SK-N-SH treated with all-trans-retinoic acid at 6 μM for 48 hours (cell line): ENCODE measurements around the gene C3.

ENCODE experiments used
- ATAC-seq: fragments of 200-7000 bp; cut with Tn5 transposase; 3 replicates; pipeline ENCODE4 v1.9.1; 2020; ENCODE audit warnings: mild to moderate bottlenecking, moderate library complexity
- ARNTL ChIP-seq: fragments of 450-650 bp; formaldehyde crosslinking; IDR thresholded peaks from 2 replicates; pipeline ENCODE4 v1.5.0; 2020; ENCODE audit warnings: low read depth, mild to moderate bottlenecking, moderate library complexity, borderline replicate concordance
- BACH2 ChIP-seq: fragments of 250-450 bp; sonication (Bioruptor Pico); IDR thresholded peaks from 2 replicates; pipeline ENCODE4 v1.9.0; 2021; ENCODE audit warnings: mild to moderate bottlenecking, borderline replicate concordance
- ESRRG ChIP-seq: fragments of 250-450 bp; sonication (Bioruptor Pico); IDR thresholded peaks from 2 replicates; pipeline ENCODE4 v1.6.1; 2021; ENCODE audit warnings: mild to moderate bottlenecking
- GLIS3 ChIP-seq: fragments of 250-450 bp; sonication (Bioruptor Pico); IDR thresholded peaks from 2 replicates; pipeline ENCODE4 v1.5.0; 2020; ENCODE audit warnings: mild to moderate bottlenecking, moderate library complexity
- ISL1 ChIP-seq: fragments of 250-450 bp; sonication (Bioruptor Pico); IDR thresholded peaks from 2 replicates; pipeline ENCODE4 v2.1.2; 2022; ENCODE audit warnings: mild to moderate bottlenecking, moderate library complexity
- PATZ1 ChIP-seq: fragments of 250-450 bp; sonication (Bioruptor Pico); IDR thresholded peaks from 2 replicates; pipeline ENCODE4 v1.8.0; 2020; ENCODE audit warnings: mild to moderate bottlenecking, moderate library complexity, borderline replicate concordance
- PPARA ChIP-seq: fragments of 250-450 bp; sonication (Bioruptor Pico); IDR thresholded peaks from 2 replicates; pipeline ENCODE4 v1.5.0; 2020; ENCODE audit warnings: mild to moderate bottlenecking, borderline replicate concordance
- RARB ChIP-seq: fragments of 250-450 bp; sonication (Bioruptor Pico); IDR thresholded peaks from 2 replicates; pipeline ENCODE4 v1.8.0; 2021; ENCODE audit warnings: mild to moderate bottlenecking, moderate library complexity
- SNAI2 ChIP-seq: fragments of 250-450 bp; sonication (Bioruptor Pico); IDR thresholded peaks from 2 replicates; pipeline ENCODE4 v1.5.0; 2020; ENCODE audit warnings: mild to moderate bottlenecking, moderate library complexity
- TCF4 ChIP-seq: fragments of 250-450 bp; sonication (Bioruptor Pico); IDR thresholded peaks from 2 replicates; pipeline ENCODE4 v1.8.0; 2021; ENCODE audit warnings: mild to moderate bottlenecking, moderate library complexity, borderline replicate concordance
- TSHZ2 ChIP-seq: fragments of 250-450 bp; sonication (Bioruptor Pico); IDR thresholded peaks from 2 replicates; pipeline ENCODE4 v1.5.0; 2020; ENCODE audit warnings: mild to moderate bottlenecking, moderate library complexity
- ZC3H10 ChIP-seq: fragments of 250-450 bp; sonication (Bioruptor Pico); IDR thresholded peaks from 2 replicates; pipeline ENCODE4 v1.5.1; 2021; ENCODE audit warnings: mild to moderate bottlenecking, moderate library complexity
- ZFP30 ChIP-seq: fragments of 450-650 bp; formaldehyde crosslinking; IDR thresholded peaks from 2 replicates; pipeline ENCODE4 v1.5.0; 2022; ENCODE audit warnings: mild to moderate bottlenecking, moderate library complexity
- ZNF565 ChIP-seq: fragments of 450-650 bp; formaldehyde crosslinking; conservative IDR thresholded peaks from 2 replicates; pipeline ENCODE4 v1.5.0; 2020; ENCODE audit warnings: low read depth, mild to moderate bottlenecking, moderate library complexity
- ZNF70 ChIP-seq: fragments of 450-650 bp; formaldehyde crosslinking; IDR thresholded peaks from 2 replicates; pipeline ENCODE4 v1.5.0; 2020; ENCODE audit warnings: mild to moderate bottlenecking, moderate library complexity
- ZNF8 ChIP-seq: fragments of 450-650 bp; formaldehyde crosslinking; IDR thresholded peaks from 2 replicates; pipeline ENCODE4 v1.5.0; 2020; ENCODE audit warnings: mild to moderate bottlenecking, moderate library complexity
- TF ChIP-seq, protein P1 (sequence below): fragments of 250-450 bp; sonication (Bioruptor Pico); IDR thresholded peaks from 2 replicates; pipeline ENCODE4 v1.5.1; 2020; ENCODE audit warnings: low read depth, mild to moderate bottlenecking, moderate library complexity
- TF ChIP-seq, protein P2 (sequence below): fragments of 250-450 bp; sonication (Bioruptor Pico); IDR thresholded peaks from 2 replicates; pipeline ENCODE4 v1.8.0; 2021; ENCODE audit warnings: low read depth, mild to moderate bottlenecking, moderate library complexity, borderline replicate concordance
- TF ChIP-seq, protein P3 (sequence below): fragments of 250-450 bp; sonication (Bioruptor Pico); IDR thresholded peaks from 2 replicates; pipeline ENCODE4 v1.5.1; 2021; ENCODE audit warnings: mild to moderate bottlenecking, moderate library complexity

Gene C3

DNA sequence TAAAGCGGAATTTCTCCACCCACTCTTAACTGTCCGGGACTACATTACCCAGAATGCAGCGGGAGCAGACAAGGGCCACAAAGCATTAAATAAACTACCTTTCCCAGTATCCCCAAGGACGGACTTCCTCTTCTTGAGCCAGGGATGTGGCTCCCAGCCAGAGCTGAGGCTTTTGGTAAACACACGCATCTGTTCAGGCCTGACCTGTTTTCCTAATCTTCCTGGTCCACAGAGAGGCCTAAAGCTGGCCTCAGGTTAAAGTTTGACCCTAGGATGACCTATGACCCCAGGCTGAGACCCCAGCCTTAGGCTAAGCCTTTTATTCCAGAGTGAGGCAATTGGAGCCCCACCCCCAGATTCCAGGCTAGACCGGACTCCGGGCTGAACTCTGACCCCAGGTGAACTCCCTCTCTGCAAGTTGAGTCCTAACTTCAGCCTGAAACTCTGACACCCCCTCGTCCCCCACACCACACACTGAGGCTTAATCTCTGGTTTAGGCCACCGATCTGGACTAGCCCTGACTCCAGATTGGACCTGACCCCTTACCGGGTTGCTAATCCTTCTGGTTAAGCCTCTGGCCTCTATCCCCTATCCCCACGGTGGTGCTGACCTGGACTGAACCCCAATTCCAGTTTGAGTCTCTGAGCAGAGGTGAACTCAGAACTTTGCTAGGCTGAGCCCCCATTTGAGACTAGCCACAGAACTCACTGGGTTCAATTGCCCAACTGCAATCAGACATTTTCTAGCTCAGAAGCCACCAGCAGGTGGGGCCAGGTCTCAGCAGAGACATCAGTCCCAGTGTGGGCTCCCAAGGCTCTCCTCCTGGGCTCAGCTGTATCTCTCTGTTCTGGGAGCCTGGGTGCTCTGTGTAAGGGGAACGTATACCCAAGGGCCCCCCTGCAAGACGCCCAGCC lies 17.7 kb upstream of the C3 start:
- peak; percentile 50 for ATAC-seq
- no peak for TF ChIP-seq SNAI2

DNA sequence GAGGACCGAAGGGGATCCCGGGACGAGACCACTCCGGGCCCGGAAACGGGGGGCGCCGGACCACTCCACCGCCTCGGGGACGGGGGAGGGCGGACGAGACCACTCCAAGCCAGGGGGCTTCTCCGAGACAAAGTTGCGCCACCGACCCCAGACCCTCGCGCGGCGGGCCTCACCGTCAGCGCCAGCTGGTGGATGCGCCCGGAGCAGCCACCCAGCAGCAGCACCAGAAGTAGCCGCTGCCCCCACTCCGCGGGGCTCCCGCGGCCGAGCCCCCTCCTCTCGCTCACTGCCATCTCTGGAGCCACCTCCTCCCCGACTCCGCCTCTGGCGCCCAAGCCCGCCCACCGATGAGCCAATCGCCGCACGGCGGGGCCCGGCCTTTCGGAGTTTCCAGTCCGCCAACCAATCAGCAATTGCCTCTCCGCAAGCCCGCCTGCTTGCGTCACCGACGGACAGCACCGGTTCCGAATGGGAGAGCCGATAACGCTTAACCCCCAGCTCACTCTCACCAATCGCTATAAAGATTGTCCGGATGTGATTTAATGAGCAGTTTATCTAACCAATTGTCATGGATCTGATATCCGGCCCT lies 16.9 kb upstream of the C3 start, which contains the start of gene GPR108:
Gene GPR108 (minus strand): TSS at position 297 of the 589 bp plus-strand sequence. CDS start 4 bp downstream, at position 293.
- peak; percentile 83 for ATAC-seq
- TF ChIP-seq SNAI2 (no peak), ZNF70 (CRISPR knock-in tag) (no peak), TCF4 (no peak), PPARA (CRISPR knock-in tag) (no peak), PATZ1 (CRISPR knock-in tag) (no peak), ESRRG (no peak), ZFP30 (no peak), ZC3H10 (CRISPR knock-in tag) (no peak), TSHZ2 (CRISPR knock-in tag) (no peak), ZNF565 (CRISPR knock-in tag) (no peak), ARNTL (CRISPR knock-in tag) (no peak), ZNF8 (CRISPR knock-in tag) (no peak), BACH2 (no peak), RARB (CRISPR knock-in tag) (no peak), ISL1 (CRISPR knock-in tag) (no peak), GLIS3 (CRISPR knock-in tag) (no peak)
- TF ChIP-seq, protein P1, sequence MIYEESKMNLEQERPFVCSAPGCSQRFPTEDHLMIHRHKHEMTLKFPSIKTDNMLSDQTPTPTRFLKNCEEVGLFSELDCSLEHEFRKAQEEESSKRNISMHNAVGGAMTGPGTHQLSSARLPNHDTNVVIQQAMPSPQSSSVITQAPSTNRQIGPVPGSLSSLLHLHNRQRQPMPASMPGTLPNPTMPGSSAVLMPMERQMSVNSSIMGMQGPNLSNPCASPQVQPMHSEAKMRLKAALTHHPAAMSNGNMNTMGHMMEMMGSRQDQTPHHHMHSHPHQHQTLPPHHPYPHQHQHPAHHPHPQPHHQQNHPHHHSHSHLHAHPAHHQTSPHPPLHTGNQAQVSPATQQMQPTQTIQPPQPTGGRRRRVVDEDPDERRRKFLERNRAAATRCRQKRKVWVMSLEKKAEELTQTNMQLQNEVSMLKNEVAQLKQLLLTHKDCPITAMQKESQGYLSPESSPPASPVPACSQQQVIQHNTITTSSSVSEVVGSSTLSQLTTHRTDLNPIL (CRISPR knock-in tag), result no peak
- TF ChIP-seq, protein P2, sequence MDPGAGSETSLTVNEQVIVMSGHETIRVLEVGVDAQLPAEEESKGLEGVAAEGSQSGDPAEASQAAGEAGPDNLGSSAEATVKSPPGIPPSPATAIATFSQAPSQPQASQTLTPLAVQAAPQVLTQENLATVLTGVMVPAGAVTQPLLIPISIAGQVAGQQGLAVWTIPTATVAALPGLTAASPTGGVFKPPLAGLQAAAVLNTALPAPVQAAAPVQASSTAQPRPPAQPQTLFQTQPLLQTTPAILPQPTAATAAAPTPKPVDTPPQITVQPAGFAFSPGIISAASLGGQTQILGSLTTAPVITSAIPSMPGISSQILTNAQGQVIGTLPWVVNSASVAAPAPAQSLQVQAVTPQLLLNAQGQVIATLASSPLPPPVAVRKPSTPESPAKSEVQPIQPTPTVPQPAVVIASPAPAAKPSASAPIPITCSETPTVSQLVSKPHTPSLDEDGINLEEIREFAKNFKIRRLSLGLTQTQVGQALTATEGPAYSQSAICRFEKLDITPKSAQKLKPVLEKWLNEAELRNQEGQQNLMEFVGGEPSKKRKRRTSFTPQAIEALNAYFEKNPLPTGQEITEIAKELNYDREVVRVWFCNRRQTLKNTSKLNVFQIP (CRISPR knock-in tag), result no peak
- TF ChIP-seq, protein P3, sequence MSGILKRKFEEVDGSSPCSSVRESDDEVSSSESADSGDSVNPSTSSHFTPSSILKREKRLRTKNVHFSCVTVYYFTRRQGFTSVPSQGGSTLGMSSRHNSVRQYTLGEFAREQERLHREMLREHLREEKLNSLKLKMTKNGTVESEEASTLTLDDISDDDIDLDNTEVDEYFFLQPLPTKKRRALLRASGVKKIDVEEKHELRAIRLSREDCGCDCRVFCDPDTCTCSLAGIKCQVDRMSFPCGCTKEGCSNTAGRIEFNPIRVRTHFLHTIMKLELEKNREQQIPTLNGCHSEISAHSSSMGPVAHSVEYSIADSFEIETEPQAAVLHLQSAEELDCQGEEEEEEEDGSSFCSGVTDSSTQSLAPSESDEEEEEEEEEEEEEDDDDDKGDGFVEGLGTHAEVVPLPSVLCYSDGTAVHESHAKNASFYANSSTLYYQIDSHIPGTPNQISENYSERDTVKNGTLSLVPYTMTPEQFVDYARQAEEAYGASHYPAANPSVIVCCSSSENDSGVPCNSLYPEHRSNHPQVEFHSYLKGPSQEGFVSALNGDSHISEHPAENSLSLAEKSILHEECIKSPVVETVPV, result no peak

DNA sequence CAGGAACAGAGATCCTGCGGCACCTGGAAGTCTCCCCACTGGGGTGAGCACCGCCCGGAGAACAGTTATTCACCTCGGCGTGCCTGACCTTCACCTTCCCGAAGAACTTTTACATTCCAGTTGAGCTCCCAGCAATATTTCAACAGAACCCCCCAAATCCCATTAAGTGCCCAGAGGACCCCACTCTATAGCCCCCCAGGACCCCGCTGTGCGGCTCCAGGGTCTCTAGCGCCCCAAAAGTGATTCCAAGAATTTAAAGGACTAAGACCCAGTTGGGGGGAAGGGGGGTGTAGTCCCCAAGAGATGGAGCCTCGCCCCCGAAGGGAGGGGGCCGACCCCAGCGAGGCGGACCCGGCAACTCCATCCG lies 16.4 kb upstream of the C3 start:
- TF ChIP-seq PATZ1 (CRISPR knock-in tag), result peak; percentile 43; the same call in 1 of the 2 replicates
- no peak for TF ChIP-seq ZNF565 (CRISPR knock-in tag)
- ATAC-seq, result peak; percentile 4
